Colon (tissue), 2 donors: Measurements from ENCODE around the gene PGGT1B.

Experiments used
- FAIRE-seq: peaks from 2 replicates; lab custom pipeline; 2012; peaks lifted over from hg19 to GRCh38; lab: Jason Lieb, UNC
- donor health status: control.
- donor health status: control.

Gene PGGT1B

GRCh38 chr5:115180165-115180709 lies 82.4 kb downstream of the PGGT1B start:
- no peak for FAIRE-seq

- FAIRE-seq, result no peak
Measured at GRCh38 chr5:115179394-115180164, 83.1 kb downstream of the PGGT1B start.

GRCh38 chr5:115179030-115179393 lies 83.7 kb downstream of the PGGT1B start:
- no peak for FAIRE-seq

GRCh38 chr5:115170929-115171510 lies 91.7 kb downstream of the PGGT1B start:
- FAIRE-seq, result no peak

GRCh38 chr5:115170134-115170928 lies 92.3 kb downstream of the PGGT1B start:
- no peak for FAIRE-seq

- FAIRE-seq, result no peak
Measured at GRCh38 chr5:115169487-115170133, 93.1 kb downstream of the PGGT1B start, which contains the start of gene TRIM36. Gene TRIM36, minus strand, starts transcription at chr5:115169908. Its CDS starts 274 bp downstream, at chr5:115169634.

GRCh38 chr5:115168829-115169486 lies 93.7 kb downstream of the PGGT1B start:
- no peak for FAIRE-seq

- FAIRE-seq, result no peak
Measured at GRCh38 chr5:115166744-115167393, 95.8 kb downstream of the PGGT1B start.

GRCh38 chr5:115165790-115166189 lies 96.9 kb downstream of the PGGT1B start:
- FAIRE-seq, result no peak

- FAIRE-seq, result no peak
Measured at GRCh38 chr5:115160975-115161475, 101.7 kb downstream of the PGGT1B start.
